GM18907 (cell line): Measurements from ENCODE around the gene PLEKHA5.

Source experiments
- ATAC-seq: cut with Tn5 transposase; IDR thresholded peaks from one replicate; pipeline ENCODE4 v1.9.1; 2021; ENCODE audit warnings: mild to moderate bottlenecking, moderate library complexity; ENCODE audit not compliant: unreplicated experiment

Gene PLEKHA5

DNA sequence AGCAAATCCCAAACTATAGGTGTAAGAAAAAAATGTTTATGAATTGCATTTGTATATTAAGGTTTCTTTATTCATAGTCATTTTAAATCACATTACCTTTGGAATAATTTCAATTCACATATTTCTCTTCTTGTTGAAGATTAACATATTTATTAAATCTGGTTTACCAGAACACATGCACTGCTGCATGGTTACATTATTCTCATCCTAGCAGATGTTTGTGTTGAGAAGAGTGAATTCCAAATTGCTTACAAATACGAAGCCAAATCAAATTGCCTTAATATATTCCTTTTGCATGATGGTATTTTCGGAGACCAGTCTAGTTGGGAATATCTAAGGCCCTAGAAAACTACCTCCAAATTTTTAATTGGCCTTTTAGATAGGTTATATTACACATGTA is 130.6 kb downstream of the PLEKHA5 start:
- ATAC-seq: no peak

- no peak for ATAC-seq
Observed at GRCh38 chr12:19261773-19262172, 132.2 kb downstream of the PLEKHA5 start.

DNA sequence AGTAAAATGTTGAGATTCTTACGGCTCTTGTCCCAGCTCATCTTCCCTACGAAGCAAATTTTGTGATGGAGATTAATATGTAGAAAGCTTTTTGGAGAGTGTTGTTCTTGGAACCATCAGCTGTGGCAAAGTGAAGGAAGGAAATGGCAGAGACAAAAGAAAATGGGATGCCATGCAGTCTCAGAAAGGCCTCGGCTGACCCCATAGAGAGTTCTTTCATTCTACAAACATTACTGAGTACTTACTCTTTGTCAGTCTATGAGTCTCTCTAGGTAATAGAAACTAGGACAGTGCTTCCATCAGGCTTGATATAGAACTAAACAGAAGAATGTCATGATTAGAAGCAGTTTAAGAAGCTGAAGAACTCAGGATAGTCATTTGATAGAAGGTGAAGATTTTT is 134.1 kb downstream of the PLEKHA5 start:
- ATAC-seq: no peak

- ATAC-seq: no peak
Observed at GRCh38 chr12:19273482-19274330, 144.2 kb downstream of the PLEKHA5 start.

- no peak for ATAC-seq
Observed at GRCh38 chr12:19276767-19277166, 147.2 kb downstream of the PLEKHA5 start.

DNA sequence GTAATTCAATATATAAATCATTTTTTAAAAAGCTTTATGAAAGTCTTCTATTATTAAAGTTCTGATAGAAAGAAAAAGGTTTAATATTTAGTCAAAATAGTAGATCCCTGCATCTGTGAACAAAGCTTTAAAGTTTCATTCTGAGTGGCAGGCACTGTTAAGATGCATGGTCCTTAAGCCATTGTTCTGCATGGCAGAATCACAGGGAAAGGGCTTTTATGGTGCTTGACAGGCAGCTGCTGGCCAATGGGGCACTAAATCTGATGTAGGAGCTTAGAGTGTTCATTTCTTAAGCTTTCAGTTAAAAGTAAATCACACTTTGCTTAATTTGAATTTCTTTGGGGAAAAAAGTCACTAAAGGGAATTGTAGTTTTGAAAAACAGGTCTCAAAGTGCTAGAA is 148.2 kb downstream of the PLEKHA5 start:
- ATAC-seq: no peak

DNA sequence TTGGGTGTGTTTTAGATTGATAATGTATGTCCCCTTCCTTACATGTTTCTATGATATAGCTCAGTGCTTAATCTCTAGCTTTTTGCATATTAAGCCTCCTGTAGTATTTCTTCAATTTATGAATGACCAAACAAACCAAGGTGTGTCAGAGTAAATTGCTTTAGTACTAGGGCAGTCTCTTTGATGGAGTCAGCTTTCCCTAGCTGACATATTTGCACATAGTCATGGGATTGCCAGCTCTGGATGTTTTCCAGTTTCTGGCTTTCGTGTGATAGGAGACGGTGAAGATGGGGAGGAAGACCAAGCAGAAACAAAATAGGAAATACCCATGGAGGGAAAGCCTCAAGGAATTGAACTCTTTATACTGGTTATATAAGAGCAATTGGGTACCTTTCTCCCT is 148.9 kb downstream of the PLEKHA5 start:
- ATAC-seq: no peak

GRCh38 chr12:19282133-19282699 is 152.7 kb downstream of the PLEKHA5 start:
- no peak for ATAC-seq

DNA sequence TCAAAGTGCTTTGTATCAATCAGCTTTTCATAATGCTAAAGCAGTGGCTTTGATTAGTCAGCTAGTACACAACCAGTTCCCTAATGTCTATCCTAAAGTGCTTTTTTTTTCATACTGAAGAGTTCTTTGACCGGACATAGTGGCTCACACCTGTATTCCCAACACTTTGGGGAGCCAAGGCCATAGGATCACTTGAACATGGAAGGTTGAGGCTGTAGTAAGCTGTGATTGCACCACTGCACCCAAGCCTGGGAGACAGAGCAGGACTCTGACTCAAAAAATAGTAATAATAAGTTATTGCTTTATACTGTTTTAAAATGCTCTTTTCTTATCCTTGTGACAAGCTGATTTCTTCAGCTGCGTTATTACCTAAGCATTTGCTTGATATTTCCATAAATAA is 155.1 kb downstream of the PLEKHA5 start:
- ATAC-seq: no peak

GRCh38 chr12:19285793-19286448 is 156.4 kb downstream of the PLEKHA5 start:
- ATAC-seq: no peak

DNA sequence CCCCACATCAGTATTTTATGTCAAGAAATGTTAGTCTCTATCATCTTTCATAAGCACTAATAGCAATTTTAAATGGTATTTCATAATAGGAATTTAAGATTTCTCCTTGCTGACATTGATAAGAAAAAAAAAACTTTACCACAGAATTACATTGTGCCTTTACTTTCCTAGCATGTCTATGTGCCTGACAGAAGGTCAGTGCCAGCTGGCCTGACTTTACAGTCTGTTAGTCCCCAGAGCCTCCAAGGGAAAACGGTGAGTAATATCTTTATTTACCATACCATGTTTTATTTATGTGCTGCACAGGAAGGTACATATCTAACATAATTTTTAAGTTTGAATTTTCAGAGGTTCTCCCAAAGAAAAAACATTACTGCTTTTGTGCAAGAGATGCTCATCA is 157.8 kb downstream of the PLEKHA5 start:
- ATAC-seq: no peak

- ATAC-seq: no peak
Observed at GRCh38 chr12:19288161-19288560, 158.6 kb downstream of the PLEKHA5 start.

DNA sequence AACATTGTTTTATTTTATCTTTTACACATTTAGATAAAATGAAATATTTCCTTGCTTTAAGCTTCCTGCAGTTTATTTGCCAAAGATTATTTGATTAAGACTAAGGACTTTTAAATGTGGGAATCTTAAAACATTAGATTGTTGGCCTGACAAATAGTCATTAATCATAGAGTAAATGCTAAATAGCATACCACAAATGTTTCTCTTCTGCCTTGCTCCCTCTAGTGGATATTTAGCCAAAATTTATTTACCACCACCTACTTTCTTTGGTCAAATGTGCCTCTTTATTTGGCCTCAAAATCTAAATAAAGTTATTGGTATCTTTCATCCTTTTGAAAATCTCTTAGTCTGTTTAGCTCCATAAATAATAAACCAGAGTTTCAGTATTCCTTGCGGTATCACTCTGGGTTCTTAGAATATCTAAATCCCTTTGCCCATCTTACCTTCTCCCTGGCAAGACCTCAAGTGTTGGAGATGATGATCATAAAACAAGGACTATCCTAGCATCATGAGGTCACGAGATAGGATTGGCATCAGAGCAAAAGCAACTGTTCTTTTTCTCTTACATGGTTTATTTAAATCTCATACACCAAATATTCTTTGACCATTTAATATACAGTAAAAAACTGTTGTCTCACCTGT is 159.2 kb downstream of the PLEKHA5 start:
- ATAC-seq: no peak

DNA sequence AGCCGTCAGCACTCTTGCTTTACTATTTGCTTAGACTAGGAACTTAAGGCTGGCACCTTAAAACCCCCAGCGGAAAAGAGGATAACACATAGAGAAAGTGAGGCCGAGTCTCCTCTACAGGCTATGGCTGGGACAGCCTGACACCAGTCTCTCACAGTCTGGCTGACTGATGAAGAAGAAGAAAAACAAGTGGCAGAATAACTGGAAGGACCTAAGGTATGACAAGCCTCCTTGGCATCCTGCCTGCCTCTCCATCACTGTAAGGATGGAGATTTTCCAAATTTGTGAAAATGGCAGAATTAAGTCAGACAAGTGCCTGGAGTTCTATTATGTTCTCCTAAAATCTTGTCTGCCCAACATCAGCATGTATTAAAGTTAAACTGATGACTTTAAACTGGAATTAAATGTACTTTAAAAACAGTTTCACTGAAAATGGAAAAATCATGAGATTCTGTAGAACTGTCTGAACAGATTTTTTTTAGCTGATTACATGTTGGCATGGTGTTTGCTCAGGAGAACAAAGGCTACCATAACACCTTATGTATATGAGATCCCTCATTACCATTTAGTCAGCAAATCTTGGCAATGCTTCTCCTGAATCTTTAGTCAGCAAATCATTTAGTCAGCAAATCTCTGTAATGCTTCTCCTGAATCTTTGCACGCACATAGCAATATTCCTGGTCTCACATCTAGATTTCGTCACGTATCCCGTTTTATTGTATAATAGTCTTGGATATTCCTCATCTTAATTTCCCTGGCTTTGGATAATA is 169.5 kb downstream of the PLEKHA5 start:
- no peak for ATAC-seq

- no peak for ATAC-seq
Observed at GRCh38 chr12:19299765-19300164, 170.2 kb downstream of the PLEKHA5 start.

- no peak for ATAC-seq
Observed at GRCh38 chr12:19301223-19301622, 171.7 kb downstream of the PLEKHA5 start.

GRCh38 chr12:19301688-19302087 is 172.2 kb downstream of the PLEKHA5 start:
- no peak for ATAC-seq

DNA sequence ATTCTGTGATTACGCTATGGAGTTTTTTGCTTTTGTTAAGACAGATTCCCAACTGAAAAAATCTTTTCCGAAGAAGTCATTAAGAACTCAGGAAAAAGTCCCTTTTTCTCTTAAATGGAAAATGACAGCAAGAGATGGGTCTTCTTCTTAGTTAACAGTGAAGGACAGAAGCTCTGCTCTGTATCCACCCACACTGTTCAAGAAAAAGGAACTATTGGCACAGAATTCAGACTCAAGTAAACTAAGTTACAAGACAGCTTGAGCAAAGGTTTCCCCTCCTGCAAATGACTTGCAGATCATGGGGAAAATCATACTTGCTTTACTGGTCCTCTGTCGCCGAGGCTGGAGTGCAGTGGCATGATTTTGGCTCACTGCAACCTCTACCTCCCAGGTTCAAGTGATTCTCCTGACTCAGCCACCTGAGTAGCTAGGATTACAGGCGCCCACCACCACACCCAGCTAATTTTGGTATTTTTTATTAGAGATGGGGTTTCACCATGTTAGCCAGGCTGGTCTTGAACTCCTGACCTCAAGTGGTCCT is 172.6 kb downstream of the PLEKHA5 start:
- ATAC-seq: no peak

DNA sequence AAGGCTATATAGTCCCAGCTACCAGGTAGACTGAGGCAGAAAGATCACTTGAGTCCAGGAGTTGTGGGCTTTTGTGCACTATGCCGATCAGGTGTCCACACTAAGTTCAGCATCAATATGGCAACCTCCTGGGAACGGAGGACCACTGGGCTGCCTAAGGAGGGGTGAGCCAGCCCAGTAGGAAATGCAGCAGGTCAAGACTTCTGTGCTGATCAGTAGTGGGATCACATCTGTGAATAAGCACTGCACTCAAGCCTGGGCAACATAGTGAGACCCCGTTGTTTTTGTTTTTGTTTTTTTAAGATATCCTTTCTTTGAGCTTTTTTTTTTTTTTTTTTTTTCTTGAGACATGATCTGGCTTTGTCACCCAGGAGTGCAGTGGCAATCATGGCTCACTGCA is 174.0 kb downstream of the PLEKHA5 start:
- ATAC-seq: no peak

GRCh38 chr12:19304149-19304750 is 174.7 kb downstream of the PLEKHA5 start:
- ATAC-seq: no peak
